Measurements from ENCODE around the gene MFAP1.

- TF ChIP-seq FOXK2 (IDR thresholded peaks at IDR 0.05) (no peak), LEF1 (IDR thresholded peaks at IDR 0.05; ENCODE audit: borderline replicate concordance) (no peak), SP1 (IDR thresholded peaks at IDR 0.05) (no peak), BHLHE40 (IDR thresholded peaks at IDR 0.05; ENCODE audit: borderline replicate concordance) (no peak), PKNOX1 (IDR thresholded peaks at IDR 0.05) (no peak), SUZ12 (IDR thresholded peaks at IDR 0.05) (no peak), ELF4 (IDR thresholded peaks at IDR 0.05) (no peak), ARNT (IDR thresholded peaks at IDR 0.05) (no peak), FOXM1 (IDR thresholded peaks at IDR 0.05; ENCODE audit: borderline replicate concordance) (no peak), TARDBP (IDR thresholded peaks at IDR 0.05) (no peak), FOXA1 (IDR thresholded peaks at IDR 0.05) (no peak), HDGF (IDR thresholded peaks at IDR 0.05; ENCODE audit: borderline replicate concordance) (no peak), L3MBTL2 (conservative IDR thresholded peaks at IDR 0.05) (no peak), ZNF384 (IDR thresholded peaks at IDR 0.05) (no peak)
These were observed 47.7 kb downstream of the MFAP1 start, which contains the start of gene ELL3 for GRCh38 chr15:43776718-43777266.

All from HEK293T (cell line).